GM12865 (cell line): ENCODE results near the gene SLC24A3.

ENCODE experiments used
- DNase-seq: peaks from one replicate; pipeline ENCODE4 v3.0.0; 2010; ENCODE audit warnings: low read depth
- H3K4me3 ChIP-seq: 2 replicates; pipeline ENCODE4 v1.5.1; 2011; ENCODE audit warnings: mild to moderate bottlenecking, low read depth, low read length, control low read depth
- TF ChIP-seq, protein P1 (sequence below): IDR thresholded peaks from 2 replicates; pipeline ENCODE4 v1.5.1; 2011; ENCODE audit warnings: low read length, control low read depth, low read depth, inconsistent platforms; ENCODE audit not compliant: insufficient read depth; ENCODE audit errors: missing control alignments

Gene SLC24A3

DNA sequence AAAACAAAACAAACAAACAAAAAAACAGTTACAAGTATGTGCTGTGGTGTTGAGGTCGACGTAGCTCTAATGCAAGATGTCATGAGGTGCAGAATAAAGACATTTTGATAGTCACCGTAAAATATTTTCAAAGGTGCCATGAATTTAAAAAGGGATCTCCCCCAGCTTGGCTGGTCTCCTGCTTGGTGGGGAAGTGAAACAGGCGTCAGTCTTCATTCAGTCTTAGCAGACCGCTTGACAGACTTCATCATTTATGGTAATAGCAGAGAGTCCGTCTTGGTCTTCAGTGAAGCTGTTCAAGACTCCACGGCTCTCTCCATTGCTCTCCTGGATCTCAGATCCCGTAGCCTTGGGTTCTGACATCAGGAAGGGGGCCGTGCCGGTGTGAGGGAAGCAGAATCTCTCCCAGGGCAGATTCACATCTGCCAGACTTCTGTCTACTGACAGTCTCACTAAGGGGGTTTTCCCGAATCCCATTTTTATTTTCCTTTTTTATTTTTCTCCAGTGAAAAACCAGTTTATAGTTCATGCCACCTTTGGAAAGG lies 1.6 kb downstream of the SLC24A3 start:
- TF ChIP-seq, protein P1, sequence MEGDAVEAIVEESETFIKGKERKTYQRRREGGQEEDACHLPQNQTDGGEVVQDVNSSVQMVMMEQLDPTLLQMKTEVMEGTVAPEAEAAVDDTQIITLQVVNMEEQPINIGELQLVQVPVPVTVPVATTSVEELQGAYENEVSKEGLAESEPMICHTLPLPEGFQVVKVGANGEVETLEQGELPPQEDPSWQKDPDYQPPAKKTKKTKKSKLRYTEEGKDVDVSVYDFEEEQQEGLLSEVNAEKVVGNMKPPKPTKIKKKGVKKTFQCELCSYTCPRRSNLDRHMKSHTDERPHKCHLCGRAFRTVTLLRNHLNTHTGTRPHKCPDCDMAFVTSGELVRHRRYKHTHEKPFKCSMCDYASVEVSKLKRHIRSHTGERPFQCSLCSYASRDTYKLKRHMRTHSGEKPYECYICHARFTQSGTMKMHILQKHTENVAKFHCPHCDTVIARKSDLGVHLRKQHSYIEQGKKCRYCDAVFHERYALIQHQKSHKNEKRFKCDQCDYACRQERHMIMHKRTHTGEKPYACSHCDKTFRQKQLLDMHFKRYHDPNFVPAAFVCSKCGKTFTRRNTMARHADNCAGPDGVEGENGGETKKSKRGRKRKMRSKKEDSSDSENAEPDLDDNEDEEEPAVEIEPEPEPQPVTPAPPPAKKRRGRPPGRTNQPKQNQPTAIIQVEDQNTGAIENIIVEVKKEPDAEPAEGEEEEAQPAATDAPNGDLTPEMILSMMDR, result no peak
- no peak for DNase-seq
- H3K4me3 ChIP-seq, result no peak overlapping the region

DNA sequence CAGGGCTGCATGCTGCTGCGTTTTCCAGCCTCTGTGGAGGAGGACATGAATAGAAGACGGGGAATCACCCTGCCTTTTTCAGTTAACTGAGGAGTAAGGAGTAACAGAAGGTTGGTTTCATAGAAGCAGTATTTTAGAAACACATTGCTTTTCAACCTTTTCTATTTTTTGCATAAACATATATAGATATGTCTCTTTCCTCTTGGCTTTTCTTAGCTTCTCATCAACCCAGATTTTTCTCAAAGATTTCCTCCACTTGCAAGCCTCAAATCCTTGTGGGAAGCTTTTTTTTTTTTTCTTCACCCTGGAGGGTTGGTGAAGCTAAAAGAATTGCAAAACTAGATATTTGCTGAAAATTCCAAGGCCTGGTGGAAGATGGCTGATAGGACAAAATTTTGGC lies 6.0 kb downstream of the SLC24A3 start:
- no peak for DNase-seq
- TF ChIP-seq, protein P1, result no peak
- H3K4me3 ChIP-seq, result no peak overlapping the region

DNA sequence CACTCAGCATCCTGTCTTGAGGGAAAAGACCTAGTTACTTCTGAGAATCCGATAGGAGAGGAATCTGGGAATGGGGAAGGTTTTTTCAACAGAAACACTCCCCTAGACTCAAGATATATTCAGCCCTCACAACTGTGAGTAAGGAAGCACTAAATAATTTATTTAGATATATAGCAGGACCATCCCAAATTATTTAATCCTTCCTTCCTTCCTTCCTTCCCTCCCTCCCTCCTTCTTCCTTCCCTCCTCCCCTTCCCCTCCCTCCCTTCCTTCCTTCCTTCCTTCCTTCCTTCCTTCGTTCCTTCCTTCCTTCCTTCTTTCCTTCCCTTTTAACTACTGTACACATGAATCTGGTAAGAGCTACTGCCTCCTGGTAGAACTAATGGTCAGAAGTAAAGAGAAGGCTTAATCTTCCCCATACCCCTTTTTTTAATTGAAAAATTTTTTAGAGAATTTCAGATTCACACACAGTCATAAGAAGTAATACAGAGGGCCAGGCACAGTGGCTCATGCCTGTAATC lies 10.1 kb downstream of the SLC24A3 start:
- H3K4me3 ChIP-seq, result no peak overlapping the region
- TF ChIP-seq, protein P1, result no peak
- DNase-seq, result no peak

DNA sequence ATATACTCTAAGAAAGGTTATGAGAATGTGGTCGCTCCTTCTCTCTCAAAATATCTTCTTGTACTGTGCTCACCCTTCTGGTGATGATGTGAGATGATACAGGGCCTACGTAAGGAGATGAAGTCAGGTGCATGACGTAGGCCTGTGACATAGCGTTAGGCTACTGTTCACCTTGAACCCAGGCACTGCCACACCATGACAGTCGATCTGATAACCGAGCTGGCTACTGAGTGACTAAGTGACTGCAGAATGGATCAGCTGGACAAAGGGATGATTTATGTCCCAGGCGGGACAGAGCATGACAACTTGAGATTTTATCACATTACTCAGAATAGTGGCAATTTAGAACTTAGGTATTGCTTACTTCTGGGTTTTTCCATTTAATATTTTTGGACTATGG lies 11.2 kb downstream of the SLC24A3 start:
- DNase-seq, result no peak
- no peak overlapping the region for H3K4me3 ChIP-seq
- TF ChIP-seq, protein P1, result no peak

DNA sequence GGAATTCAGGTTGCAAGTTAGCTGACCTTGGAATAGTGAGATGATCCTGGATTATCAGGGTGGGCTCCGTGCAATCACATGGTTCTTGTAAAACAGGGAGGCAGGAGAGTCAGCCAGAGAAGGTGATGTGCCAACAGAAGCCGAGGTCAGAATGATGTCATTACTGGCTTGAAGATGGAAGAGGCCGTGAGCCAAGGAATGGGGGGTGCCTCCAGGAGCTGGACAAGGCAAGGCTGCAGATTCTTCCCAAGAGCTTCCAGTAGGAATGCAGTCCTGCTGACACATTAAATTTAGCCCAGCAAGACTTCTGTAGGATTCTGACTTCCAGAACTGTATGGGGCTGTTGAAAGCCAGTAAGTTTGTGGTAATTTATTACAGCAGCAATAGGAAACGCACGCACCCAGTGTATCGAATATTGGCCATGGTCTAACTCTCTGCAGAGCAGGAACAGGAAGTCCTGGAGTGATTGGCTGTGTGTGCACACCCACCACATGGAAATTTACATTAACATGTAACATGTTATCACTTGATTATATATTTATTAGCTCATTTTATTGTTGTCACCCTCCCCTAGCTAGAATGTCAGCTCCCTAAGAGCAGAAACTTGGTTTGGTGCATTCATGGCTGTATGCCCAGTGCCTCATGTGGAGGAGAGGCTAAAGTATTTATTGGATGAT lies 19.1 kb downstream of the SLC24A3 start:
- no peak for DNase-seq
- TF ChIP-seq, protein P1, result no peak
- H3K4me3 ChIP-seq, result no peak overlapping the region

DNA sequence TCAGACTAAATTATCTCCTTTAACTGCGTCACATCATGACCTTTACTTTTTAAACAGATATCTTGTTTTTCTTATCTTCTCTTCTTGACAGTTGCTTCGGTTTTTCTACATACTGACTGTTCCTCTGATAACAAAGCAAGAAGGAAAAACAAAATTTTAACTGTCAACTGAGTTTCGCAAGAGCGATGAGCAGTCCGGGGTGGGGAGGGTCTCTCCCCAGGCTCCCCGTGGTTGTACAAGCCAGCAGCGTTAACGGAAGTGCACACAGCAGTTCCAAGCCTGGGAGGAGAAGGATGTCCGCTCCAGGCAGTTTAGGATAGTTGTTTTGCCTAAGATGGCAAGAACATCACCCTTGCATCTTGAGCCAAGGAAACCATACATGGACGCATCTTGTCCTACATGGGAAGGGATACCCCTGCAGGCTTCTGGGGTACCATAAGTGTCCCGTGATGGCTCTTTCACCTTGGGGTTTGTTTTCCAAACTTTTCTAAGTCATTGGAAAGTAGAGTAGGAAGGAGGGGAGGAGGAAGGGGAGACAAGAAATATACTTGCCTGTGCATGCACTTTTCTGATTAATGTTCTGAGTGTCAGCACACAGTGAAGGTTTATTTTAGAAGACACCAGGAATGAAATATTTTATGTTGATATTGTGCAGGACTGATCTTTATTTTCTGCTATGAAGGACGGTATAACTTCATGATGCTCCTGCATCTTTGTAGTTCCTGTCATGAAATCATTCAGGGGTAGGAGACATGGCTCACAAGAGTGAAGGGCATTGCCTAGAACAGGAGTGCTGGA lies 20.8 kb downstream of the SLC24A3 start:
- DNase-seq, result no peak
- TF ChIP-seq, protein P1, result no peak
- H3K4me3 ChIP-seq, result no peak overlapping the region
